Breast epithelium (tissue), 4 donors: Measurements from ENCODE around the gene MMD2. TPM values are rescaled to one million over a fixed set of nuclear protein-coding genes. Genes with fewer than 3 reads are reported as not detected.
A peak's percentile ranks its signal among the peaks of the same experiment; 100 is the strongest.

Source experiments
- DNase-seq, 2 donors: peaks; one replicate each; pipeline ENCODE4 v3.0.0-alpha.2; 2019; ENCODE audit warnings: low spot score in 2 of 2
- H3K27ac ChIP-seq, 2 donors: fragments of 200-600 bp; sonication (generic) in 1 of 2; one replicate each; pipeline ENCODE4 v1.5.1; 2016 to 2019; ENCODE audit warnings: mild to moderate bottlenecking in 1 of 2
- H3K27me3 ChIP-seq, 2 donors: fragments of 200-600 bp; sonication (generic) in 1 of 2; one replicate each; pipeline versions ENCODE4 v1.5.1 to v1.6.0; 2017 to 2019; ENCODE audit warnings: control low read depth in 1 of 2, mild to moderate bottlenecking in 1 of 2
- H3K36me3 ChIP-seq: fragments of 200-600 bp; one replicate; pipeline ENCODE4 v1.5.1; 2019
- H3K4me1 ChIP-seq, 2 donors: fragments of 200-600 bp; sonication (generic); one replicate each; pipeline ENCODE4 v1.5.1; 2016 to 2019; ENCODE audit warnings: control low read depth in 1 of 2
- H3K4me3 ChIP-seq, 3 donors: fragments of 200-600 bp; sonication (generic); 1 replicate in 2 of 3; 2 replicates in 1 of 3; pipeline ENCODE4 v1.5.1; 2016 to 2019; ENCODE audit warnings: mild to moderate bottlenecking in 3 of 3, moderate library complexity in 2 of 3
- H3K9me3 ChIP-seq, 2 donors: fragments of 200-600 bp; sonication (generic) in 1 of 2; one replicate each; pipeline ENCODE4 v1.5.1; 2016 to 2019; ENCODE audit warnings: control low read depth in 1 of 2
- CTCF ChIP-seq, 3 donors: fragments of 450-650 bp; IDR thresholded peaks; one replicate each; pipeline ENCODE4 v1.5.1; 2016 to 2017; ENCODE audit warnings: antibody characterized with exemption in 3 of 3, mild to moderate bottlenecking in 3 of 3, moderate library complexity in 3 of 3
- POLR2A ChIP-seq: fragments of 450-650 bp; IDR thresholded peaks from one replicate; pipeline ENCODE4 v1.6.1; 2016; ENCODE audit warnings: antibody characterized with exemption, mild to moderate bottlenecking, moderate library complexity
- POLR2AphosphoS5 ChIP-seq, 3 donors: sonication (generic); formaldehyde crosslinking; IDR thresholded peaks; one replicate each; pipeline ENCODE4 v1.6.1; 2017; ENCODE audit warnings: antibody characterized with exemption in 3 of 3
- intact Hi-C: fragments of 100-400 bp; cut with DNase I; formaldehyde crosslinking; loops from one replicate; pipeline ENCODE4 v1.15.1; 2023; ENCODE audit warnings: low total_unique reads
- total RNA-seq, 3 donors: library from RNA; depleted of rRNA; stranded (reverse); fragments of >200 nt; gene quantifications; one replicate each; pipeline ENCODE4 v1.1.0, GENCODE V29; 2016

Gene MMD2
- total RNA-seq, 3 donors from 2014 or later, result not detected

GRCh38 chr7:4883372-4884144, 75.4 kb downstream of the MMD2 start, which contains the start of gene RADIL:
TSS of gene RADIL (minus strand) at chr7:4883716. CDS start at chr7:4878139, 5,577 bp downstream.
- H3K9me3 ChIP-seq, result no peaks in the 10 kb centered on the region
- TF ChIP-seq POLR2A (no peak), POLR2AphosphoS5 (IDR thresholded peaks at IDR 0.05) (no peak), CTCF (IDR thresholded peaks at IDR 0.05) (peak; percentile 40 to 65 (median 61))
- peak; percentile 88 to 94 for DNase-seq
- peaks cover 0 to 8% of the 10 kb centered on the region in 2 donors for H3K27me3 ChIP-seq
- intact Hi-C loops, result no loop called here
- no peaks in the 10 kb centered on the region for H3K36me3 ChIP-seq
- H3K27ac ChIP-seq, result peak within 1 kb of the TSS; percentile 83 to 91
- H3K4me3 ChIP-seq, result peak within 1 kb of the TSS; percentile 58 to 88 (median 70)
- H3K4me1 ChIP-seq, result peaks cover 4 to 9% of the 10 kb centered on the region in 2 donors

- H3K36me3 ChIP-seq, result no peaks in the 10 kb centered on the region
- peak in 1 of 3 donors; percentile 5 for TF ChIP-seq CTCF (IDR thresholded peaks at IDR 0.05)
- TF ChIP-seq POLR2AphosphoS5 (IDR thresholded peaks at IDR 0.05), result no peak
- DNase-seq, result peak in 1 of 2 donors; percentile 35
- peaks cover 0 to 8% of the 10 kb centered on the region in 2 donors for H3K27me3 ChIP-seq
- no peaks in the 10 kb centered on the region for H3K9me3 ChIP-seq
- peak overlapping the region; percentile 83 to 91 for H3K27ac ChIP-seq
- peaks cover 4 to 9% of the 10 kb centered on the region in 2 donors for H3K4me1 ChIP-seq
- peak overlapping the region; percentile 58 to 88 (median 70) for H3K4me3 ChIP-seq
- intact Hi-C loops, result no loop called here
Measured at GRCh38 chr7:4883033-4883371, 76.0 kb downstream of the MMD2 start.

GRCh38 chr7:4882169-4883032, 76.6 kb downstream of the MMD2 start:
- Histone ChIP-seq H3K4me3 (peak overlapping the region; percentile 58 to 88 (median 70)), H3K27me3 (peaks cover 0 to 8% of the 10 kb centered on the region in 2 donors), H3K27ac (peak overlapping the region; percentile 83 to 91), H3K9me3 (no peaks in the 10 kb centered on the region), H3K4me1 (peaks cover 4 to 9% of the 10 kb centered on the region in 2 donors), H3K36me3 (no peaks in the 10 kb centered on the region)
- intact Hi-C loops, result no loop called here
- peak; percentile 13 to 54 (median 42) for TF ChIP-seq POLR2AphosphoS5 (IDR thresholded peaks at IDR 0.05)
- TF ChIP-seq CTCF (IDR thresholded peaks at IDR 0.05), result no peak
- peak; percentile 59 to 61 for DNase-seq

GRCh38 chr7:4880218-4880617, 78.8 kb downstream of the MMD2 start:
- H3K4me3 ChIP-seq, result peak overlapping the region in 2 of 3 donors; percentile 20 to 44
- peak in 1 of 2 donors; percentile 37 for DNase-seq
- intact Hi-C loops, result no loop called here

More at GRCh38 chr7:4880218-4880617, 78.8 kb downstream of the MMD2 start:
- peak overlapping the region; percentile 64 to 75 for H3K27ac ChIP-seq
- peaks cover 4 to 9% of the 10 kb centered on the region in 2 donors for H3K4me1 ChIP-seq
- no peaks in the 10 kb centered on the region for H3K9me3 ChIP-seq
- H3K27me3 ChIP-seq, result peaks cover 0 to 8% of the 10 kb centered on the region in 2 donors
- TF ChIP-seq POLR2A (no peak), POLR2AphosphoS5 (IDR thresholded peaks at IDR 0.05) (no peak), CTCF (IDR thresholded peaks at IDR 0.05) (no peak)
- no peaks in the 10 kb centered on the region for H3K36me3 ChIP-seq
